GM18511 (cell line): ENCODE results near the gene OR2L13.
"Not testable (repeated sequence)": the region's sequence is repeated elsewhere in the genome, so short reads cannot be mapped to it uniquely, and the experiment has no call there.

Source experiments
- ATAC-seq: cut with Tn5 transposase; IDR thresholded peaks from one replicate; pipeline ENCODE4 v1.9.1; 2021; ENCODE audit warnings: mild to moderate bottlenecking, moderate library complexity; ENCODE audit not compliant: unreplicated experiment

The OR2L13 gene

DNA sequence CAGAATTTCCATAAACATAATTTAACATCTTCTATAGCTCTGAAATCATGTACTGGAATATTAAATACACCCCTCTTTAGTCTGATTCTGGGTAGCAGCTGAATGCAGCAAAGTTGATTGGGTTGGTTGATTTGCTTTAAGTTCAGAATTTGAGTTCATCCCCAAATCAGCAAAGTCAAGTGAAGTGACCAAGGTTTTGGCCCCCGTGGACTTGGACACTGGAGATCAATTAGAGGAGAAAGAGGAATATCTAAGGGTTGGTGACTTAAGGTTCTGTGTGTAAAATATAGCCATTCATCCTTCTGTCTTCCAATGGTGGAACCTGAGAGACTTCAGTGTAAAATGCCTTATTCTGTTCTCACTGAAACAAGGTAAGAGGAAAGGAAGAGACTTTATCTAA, at the start of gene OR2L13:
OR2L13 (plus strand) TSS at position 301 of the 400 bp plus-strand sequence. CDS start 4,192 bp downstream, outside the sequence.
- no peak for ATAC-seq

DNA sequence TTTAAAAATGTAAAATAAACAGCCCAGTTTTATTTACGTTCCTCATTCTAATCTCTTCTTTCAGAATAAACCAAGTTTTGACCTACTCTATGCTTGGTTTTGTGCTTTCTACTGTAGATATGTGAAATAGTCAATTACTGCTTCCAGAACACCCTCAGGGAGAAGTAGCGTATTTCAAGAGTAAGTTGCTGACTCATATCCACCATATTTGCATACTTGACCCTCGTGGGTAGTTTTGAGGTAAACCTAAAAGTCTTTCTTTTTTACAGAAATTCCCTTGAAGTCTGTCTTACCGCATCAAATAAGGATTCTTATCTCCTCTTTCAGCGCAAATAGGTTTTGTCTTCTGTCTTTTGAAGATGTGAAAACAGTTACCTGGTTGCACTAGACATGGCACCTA, 49.8 kb upstream of the OR2L13 start:
- no peak for ATAC-seq

DNA sequence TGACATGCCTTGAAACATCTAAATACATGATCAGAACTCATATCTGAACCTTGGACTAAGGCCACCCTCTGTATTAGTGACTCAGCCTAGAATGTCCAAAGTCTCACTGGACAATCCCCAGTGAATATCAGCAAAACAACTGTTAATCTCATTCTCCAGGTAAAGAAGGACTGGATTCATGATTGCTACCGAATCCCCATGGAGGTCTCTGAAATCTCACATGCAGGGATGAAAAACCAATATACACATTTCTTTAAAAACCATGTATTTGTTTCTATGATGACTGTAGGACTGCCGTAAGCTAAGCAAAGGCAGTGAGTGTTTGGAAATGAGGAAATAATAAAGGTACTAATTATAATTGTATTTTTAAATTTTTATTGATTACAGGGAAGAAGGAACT, 48.4 kb upstream of the OR2L13 start, which contains the start of gene OR2L3:
OR2L3 (plus strand) TSS at position 301 of the 400 bp plus-strand sequence. CDS start 13,846 bp downstream, outside the sequence.
- ATAC-seq = no peak

- ATAC-seq = no peak
These were observed 48.0 kb upstream of the OR2L13 start for GRCh38 chr1:248047008-248047407.

- no peak for ATAC-seq
These were observed 40.3 kb upstream of the OR2L13 start for GRCh38 chr1:248054671-248055070.

DNA sequence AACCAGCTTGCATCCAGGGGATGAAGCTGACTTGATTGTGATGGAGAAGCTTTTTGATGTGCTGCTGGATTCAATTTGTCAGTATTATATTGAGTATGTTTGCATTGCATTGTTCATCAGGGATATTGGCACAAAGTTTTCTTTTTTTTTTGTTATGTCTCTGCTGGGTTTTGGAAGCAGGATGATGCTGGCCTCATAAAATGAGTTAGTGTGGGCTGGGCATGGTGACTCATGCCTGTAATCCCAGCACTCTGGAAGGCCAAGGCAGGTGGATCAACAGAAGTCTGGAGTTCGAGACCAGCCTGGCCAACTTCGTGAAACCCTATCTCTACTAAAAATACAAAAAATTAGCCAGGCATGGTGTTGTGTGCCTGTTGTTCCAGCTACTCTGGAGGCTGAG, 39.7 kb upstream of the OR2L13 start:
- ATAC-seq = no peak

DNA sequence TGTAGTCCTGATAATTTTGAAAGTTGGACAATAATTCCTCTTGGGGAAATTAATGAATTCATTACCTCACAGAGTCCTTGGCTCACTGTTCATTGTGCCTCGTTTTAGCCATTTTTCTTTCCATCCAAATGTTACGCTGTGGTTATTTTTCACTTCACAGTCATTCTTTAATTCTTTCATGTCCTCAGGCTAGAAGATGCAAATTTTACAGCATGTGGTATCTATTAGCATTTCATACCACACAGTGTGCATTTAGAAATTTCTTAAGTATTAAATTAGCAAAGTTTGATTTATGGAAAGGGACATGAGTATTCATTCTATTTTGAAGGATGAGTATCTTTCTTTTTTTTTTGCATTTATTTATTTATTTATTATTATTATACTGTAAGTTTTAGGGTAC, 29.9 kb upstream of the OR2L13 start:
- no peak for ATAC-seq

- ATAC-seq = no peak
These were observed 29.4 kb upstream of the OR2L13 start for GRCh38 chr1:248065604-248066003.

- not testable (repeated sequence) for ATAC-seq
These were observed 11.1 kb upstream of the OR2L13 start for GRCh38 chr1:248083864-248084263.

DNA sequence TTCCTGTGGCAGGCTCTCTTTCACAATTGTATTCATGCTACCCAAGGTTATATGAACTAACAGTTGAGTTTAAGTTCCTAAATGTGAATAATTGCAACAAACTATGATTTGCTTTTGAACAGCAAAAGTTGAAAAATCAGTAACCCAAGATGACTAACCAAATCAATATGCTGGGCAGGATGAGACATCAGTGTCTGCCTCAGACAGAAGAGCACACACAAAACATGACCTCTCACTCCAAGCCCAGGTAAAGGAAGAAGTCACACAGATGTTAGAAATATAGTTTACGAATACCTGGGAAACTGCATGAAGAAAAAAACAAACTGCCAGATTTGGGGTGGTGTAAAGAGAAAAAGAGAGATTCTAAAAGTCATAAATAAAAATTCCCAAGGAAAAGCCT, 3.5 kb downstream of the OR2L13 start:
- no peak for ATAC-seq

GRCh38 chr1:248102847-248103246, 7.9 kb downstream of the OR2L13 start:
- ATAC-seq = no peak

- no peak for ATAC-seq
These were observed 16.2 kb downstream of the OR2L13 start for GRCh38 chr1:248111157-248111556.

DNA sequence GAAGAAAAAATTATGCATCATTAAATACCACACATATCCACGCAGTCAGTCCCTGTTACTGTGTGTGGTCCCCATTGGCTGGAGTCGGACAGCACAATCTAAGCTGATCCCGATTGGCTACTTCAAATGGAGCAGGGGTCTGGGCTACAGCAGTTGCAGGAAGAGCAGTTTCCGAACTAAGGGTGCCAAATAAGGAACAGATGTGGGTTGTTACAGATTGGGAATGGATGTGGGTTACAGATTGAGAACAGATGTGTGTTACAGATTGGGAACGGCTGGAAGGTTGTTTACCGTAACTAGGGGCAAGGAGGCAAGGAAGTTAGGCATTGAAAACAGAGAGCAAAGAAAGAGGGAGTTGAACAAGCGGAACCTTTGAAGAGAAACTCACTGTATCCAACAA, 19.9 kb downstream of the OR2L13 start:
- no peak for ATAC-seq

- ATAC-seq = no peak
These were observed 32.7 kb downstream of the OR2L13 start for GRCh38 chr1:248127653-248128052.

DNA sequence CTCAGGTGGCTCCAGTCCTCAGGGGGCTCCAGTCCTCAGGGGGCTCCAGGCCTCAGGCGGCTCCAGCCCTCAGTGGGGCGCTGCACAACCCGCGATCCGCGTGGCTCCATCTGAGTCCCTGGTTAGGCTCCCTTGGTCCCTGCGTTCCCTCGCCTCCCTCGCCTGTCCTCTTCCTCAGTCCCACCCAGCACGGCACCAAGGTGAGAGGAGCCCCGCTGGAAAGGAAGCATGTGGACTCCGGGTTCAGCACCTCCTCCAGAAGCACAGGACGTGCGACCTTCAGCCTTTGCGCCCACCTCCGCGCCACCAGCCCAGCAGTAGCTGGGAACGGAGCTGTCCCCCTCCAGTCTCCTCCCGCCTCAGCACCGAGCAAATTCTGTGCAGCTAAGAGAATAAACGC, 41.8 kb downstream of the OR2L13 start:
- ATAC-seq = no peak

GRCh38 chr1:248140846-248141245, 45.9 kb downstream of the OR2L13 start:
- ATAC-seq = no peak

- ATAC-seq = no peak
These were observed 48.3 kb downstream of the OR2L13 start for GRCh38 chr1:248143311-248143710.

- no peak for ATAC-seq
These were observed 49.7 kb downstream of the OR2L13 start, which contains the start of gene OR2M5 for GRCh38 chr1:248144513-248145198. Gene OR2M5 (plus strand): TSS chr1:248145148. CDS start chr1:248145148, 0 bp downstream.
